ENCODE results near the gene SRD5A3.
A peak's percentile ranks its signal among the peaks of the same experiment; 100 is the strongest.
"Not testable (repeated sequence)": the region's sequence is repeated elsewhere in the genome, so short reads cannot be mapped to it uniquely, and the experiment has no call there.

SRD5A3 gene

DNA sequence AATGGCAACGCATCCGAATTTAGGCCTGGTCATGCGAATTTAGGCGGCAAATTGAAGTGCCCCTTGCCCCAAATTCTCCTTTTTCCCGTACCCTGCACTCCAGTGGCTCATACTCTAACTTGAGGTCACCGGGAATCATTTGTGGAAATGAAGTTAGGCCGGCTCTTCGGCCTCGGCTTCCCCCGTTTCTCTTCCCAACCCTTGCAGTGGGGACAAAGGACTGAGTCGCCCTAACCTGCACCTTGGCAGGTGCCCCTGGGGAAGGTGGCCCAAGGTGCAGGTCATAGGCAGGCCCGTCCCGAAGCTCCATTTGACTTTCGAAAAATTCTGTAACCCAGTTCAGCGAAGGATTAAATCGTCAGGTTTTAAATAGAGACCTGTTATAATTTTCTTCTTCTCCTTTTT lies 811 bp downstream of the SRD5A3 start:
- DNase-seq (ENCODE audit: low spot score) = no peak

DNA sequence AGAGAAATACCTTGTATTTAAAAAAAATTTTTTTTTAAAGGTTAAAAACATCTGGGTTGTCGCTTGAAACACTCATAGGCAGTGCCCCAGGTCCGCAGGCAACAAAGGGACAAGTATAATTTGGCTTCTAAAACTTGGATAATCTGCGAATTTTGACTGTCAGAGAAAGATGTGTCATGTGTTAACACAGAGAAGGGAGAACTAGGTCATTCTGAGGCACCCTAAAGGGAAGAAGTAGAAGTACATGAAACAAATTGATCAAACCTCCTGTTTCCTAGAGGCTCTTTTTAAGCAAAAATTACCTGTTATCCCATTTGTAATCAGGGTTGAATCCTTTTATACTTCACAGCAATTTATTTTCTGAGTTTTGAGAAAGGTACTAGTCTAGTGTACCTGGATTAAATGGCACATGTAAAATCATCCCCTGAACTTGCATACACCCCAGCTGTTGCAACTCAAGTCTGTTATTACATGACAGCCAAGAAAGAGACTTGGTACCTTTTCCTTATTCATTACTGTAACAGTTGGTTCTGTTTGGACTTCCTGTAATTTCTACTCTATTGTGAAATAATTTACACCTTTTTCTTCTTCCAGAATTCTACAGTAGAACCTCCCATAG lies 1.7 kb downstream of the SRD5A3 start:
- DNase-seq (ENCODE audit: low spot score) = peak; percentile 36

DNA sequence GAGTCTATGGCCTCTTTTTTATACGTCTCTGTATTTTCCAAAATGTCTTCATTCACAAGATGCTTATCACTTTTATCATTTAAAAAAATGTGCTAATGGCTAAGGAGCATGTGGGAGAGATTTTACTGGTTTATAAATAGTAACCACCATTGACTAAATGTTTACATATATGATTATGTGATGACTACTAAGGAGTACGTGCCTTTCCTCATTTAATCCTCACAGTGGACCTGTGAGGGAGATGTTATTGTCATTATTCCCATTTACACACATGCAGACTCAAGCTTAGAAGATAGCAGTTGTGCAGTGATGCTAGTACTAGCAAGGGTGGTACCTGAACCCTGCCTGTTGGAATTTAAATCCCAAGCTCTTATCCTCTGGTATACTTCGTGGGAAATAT lies 2.4 kb downstream of the SRD5A3 start:
- no peak for DNase-seq (ENCODE audit: low spot score)

DNA sequence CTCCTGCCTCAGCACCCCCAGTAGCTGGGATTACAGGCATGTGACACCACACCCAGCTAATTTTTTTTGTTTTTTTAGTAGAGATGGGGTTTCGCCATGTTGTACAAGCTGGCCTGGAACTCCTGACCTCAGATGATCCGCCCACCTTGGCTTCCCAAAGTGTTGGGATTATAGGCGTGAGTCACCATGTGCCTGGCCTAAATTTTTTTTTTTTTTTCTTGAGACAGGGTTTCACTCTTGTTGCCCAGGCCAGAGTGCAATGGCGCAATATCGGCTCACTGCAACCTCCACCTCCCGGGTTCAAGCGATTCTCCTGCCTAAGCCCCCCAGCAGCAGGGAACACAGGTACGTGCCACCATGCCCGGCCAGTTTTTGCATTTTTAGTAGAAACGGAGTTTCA lies 4.8 kb downstream of the SRD5A3 start:
- not testable (repeated sequence) for DNase-seq (ENCODE audit: low spot score)

DNA sequence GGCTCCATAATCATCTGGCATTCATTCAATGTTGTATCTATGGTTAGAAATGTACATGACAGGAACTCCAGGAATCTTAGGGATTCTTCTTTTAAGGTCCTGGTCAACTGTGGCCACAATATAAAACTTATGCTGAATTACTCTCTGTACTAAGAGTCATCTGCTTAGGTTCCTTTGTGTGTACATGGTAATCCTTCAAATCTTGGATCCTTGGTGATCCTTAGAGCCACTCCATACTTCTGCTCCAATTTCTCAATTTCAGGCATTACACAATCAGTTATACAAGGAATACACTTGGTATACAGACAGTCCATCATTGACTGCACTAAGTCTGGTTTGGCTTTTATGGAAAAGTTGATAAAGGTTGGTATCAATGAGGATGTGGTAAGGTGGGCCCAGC lies 5.8 kb downstream of the SRD5A3 start:
- DNase-seq (ENCODE audit: low spot score) = no peak

DNA sequence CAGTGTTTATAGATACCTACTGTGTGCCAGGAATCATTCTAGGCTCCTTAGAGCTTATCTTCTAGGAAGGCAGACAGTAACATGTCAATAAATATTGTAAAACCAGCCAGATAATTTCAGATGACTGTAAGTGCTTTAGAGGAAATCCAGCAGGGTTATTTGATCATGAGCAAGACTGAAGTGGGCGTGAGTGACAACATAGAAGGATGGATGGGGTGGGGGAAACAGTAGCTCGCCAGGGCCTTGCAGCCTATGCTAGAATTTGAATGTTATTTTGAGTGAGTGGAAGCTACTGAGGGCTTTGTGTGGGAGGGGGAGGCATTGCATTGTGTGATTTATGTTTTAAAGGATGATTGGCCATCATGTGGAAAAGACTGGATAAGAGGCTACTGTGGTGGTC lies 6.7 kb downstream of the SRD5A3 start:
- DNase-seq (ENCODE audit: low spot score) = no peak

DNA sequence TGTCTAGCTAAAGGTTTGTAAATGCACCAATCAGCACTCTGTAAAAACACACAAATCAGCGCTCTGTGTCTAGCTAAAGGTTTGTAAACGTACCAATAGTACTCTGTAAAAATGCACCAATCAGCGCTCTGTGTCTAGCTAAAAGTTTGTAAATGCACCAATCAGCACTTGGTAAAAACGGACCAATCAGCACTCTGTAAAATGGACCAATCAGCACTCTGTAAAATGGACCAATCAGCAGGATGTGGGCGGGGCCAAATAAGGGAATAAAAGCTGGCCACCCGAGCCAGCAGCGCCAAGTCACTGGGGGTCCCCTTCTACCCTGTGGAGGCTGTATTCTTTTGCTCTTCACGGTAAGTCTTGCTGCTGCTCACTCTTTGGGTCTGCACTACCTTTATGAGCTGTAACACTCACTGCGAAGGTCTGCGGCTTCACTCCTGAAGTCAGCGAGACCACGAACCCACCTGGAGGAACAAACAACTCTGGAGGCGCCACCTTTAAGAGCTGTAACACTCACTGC lies 7.2 kb downstream of the SRD5A3 start:
- not testable (repeated sequence) for DNase-seq (ENCODE audit: low spot score)

DNA sequence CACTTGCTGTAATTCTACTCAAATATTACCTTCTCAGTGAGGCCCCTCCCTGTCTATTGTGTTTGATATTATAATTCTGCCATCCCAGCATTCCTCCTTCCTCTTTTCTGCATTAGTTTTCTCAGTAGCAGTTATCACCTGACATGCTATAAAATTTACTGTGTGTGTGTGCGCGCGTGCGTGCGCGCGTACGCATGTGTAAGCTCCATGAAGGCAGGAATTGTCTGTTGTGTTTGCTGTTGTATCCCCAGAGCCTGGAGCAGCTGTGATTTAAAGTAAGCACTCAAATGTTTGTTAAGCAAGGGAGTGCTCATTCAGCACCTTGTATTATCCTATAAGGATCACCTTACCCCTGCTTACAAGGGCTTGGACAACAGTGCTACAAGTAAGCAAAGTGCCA lies 8.6 kb downstream of the SRD5A3 start:
- DNase-seq (ENCODE audit: low spot score) = no peak

DNA sequence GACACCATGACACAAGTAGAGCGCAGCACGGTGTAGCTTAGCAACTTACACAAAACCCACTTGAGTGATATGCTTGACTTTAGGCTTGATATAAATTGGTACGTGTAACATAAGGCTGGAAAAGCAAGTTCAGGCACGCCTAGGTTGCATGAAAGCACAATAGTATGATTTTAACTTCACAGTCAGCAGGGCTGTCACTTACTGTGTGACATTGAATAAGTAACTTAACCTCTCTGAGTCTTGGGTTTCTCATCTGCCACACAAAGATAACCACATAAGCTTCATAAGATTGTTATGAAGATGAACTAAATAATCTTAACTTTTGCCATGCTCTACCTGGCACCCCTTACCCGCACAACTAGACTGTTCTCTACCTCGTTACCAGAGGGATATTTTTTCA lies 9.5 kb downstream of the SRD5A3 start:
- DNase-seq (ENCODE audit: low spot score) = no peak

DNA sequence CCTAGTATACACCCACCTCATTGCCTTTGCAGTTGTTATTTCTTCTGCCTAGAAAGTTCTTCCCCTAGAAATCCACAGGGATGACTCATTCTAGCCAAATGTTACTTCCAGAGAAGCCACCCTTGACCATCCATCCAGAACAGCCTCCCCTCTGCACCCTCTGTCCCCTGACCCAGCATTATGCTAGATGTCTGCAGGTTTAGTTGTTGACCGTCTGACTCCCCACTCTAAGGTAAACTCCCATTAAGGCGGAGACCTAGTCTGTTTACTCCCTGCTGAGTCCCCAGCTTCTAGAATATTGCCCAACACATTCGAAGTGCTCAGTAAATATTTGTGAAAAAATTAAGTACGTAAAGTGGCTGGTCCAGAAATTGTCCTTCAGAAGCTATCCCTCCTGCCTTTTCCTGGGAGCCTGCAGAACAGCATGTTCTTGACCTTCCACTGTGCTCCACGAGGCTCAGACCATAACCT lies 11.0 kb downstream of the SRD5A3 start:
- no peak for DNase-seq (ENCODE audit: low spot score)

DNA sequence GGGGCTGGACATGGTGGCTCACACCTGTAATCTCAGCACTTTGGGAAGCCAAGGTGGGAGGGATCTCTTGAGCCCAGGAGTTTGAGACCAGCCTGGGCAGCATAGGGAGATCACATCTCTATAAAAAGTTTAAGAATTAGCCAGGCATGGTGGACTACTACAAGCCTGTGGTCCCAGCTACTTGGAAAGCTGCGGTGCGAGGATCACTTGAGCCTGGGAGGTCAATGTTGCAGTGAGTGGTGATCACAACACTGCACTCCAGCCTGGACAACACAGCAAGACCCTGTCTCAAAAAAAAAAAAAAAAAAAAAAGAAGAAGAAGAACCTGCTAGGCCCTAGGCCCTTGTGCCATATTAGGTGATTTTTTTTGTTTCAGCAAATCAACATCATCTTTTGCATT lies 12.2 kb downstream of the SRD5A3 start:
- DNase-seq (ENCODE audit: low spot score) = no peak

DNA sequence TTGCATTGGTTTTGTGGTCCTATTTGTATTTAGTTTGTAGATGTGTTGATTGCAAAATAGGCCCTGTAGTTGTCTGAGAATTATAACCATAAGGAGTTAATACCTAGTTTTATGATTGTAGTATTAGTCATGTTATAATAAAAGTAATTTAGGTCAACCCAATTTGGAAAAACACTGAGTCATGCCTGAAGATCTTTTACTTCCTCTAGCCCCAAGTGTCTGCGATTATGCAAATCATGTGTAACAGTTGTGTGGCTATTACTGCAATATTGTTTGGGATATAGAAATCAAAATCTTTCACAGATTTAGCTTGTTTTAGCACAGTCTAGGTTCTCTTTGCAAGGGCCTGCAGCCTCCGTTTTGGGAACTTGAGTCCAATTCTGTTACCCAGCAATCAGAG lies 12.6 kb downstream of the SRD5A3 start:
- DNase-seq (ENCODE audit: low spot score) = peak; percentile 56

DNA sequence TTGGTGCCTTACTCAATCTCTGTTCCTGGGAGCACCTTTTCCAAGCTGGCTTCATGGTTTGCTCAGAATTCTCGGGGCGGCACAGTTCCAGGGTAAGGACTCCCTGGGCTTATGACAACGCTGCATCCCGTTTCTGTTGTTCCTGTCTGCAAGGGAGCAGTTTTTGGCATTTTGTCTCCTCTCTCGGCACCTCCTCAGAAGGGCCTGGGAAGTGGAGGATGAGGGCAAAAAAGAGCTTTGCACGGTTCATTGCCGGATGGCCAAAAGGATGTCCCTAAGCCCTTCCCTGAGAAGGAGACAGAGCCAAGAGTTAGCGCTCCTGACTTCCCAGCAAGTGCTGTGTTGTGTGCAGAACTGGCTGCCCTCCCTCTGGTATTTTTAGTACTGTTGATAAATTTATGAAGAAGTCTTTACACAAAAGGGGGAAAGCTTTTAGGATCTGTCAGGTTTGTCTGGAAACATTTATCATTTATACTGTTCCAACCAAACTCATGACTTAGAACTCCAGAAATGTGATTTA lies 13.4 kb downstream of the SRD5A3 start:
- no peak for DNase-seq (ENCODE audit: low spot score)

DNA sequence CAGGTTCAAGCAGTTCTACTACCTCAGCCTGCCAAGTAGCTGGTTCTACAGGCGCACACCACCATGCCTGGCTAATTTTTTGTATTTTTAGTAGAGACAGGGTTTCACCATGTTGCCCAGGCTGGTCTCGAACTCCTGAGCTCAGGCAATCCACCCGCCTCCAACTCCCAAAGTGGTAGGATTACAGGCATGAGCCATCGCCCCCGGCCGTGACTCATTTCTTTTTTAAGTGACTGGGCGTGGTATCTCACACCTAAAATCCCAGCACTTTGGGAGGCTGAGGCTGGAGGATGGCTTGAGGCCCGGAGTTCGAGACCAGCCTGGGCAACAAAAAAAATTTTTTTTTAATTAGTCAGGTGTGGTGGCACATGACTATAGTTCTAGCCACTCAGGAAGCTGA lies 16.9 kb downstream of the SRD5A3 start:
- DNase-seq (ENCODE audit: low spot score) = not testable (repeated sequence)

DNA sequence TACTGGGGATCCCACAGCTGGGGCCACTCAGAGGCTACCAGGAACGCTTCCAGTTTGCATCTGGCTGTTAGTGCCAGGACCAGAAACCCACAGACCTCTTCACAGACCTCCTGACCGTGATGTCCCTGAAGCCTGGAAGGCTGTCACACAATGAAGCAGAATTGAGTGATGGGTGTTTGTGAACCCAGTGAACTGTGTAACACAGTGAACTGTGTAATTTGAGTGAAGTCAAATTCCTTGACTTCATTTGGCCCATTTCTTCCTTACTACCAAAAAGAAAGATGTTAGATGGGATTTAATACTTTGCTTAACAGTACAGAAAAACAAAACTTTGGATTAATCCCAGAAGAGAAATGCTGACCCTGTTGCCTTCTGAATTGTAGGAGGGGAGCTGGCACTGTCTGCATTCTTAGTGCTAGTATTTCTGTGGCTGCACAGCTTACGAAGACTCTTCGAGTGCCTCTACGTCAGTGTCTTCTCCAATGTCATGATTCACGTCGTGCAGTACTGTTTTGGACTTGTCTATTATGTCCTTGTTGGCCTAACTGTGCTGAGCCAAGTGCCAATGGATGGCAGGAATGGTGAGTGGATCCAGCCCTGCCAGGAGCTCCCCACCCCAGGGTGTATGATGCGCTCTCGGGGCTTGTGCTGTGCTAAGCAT lies 17.8 kb downstream of the SRD5A3 start:
- no peak for DNase-seq (ENCODE audit: low spot score)

DNA sequence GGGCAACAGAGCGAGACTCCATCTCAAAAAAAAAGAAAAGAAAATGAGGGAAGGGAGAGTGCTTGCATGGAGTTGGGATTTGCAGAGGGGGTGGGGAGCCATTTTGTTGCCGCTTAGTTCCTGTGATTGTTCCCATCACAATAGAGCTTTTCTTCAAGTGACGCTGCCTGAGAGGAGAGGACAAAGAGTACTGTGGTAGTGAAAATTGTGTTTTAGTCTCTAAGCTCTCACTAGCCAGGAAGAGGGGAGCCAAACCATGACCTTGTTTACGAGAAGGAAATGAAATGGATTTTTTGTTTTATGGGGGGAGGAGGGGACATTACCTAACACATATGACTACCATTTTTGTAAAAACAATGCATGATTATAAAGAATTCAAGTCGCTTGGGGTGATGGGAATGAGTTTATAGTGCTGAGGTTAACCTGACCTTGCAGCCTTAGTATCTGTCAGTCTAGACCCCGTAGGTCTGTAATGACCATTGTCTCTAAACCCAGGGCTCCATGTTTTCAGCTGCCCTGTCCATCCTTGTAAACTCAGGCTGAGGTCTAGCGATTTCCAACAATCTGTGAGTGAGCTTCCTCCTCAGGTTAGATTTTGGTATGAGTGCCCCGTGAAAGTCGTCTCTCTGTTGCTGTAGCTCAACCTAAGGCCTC lies 18.8 kb downstream of the SRD5A3 start:
- no peak for DNase-seq (ENCODE audit: low spot score)

DNA sequence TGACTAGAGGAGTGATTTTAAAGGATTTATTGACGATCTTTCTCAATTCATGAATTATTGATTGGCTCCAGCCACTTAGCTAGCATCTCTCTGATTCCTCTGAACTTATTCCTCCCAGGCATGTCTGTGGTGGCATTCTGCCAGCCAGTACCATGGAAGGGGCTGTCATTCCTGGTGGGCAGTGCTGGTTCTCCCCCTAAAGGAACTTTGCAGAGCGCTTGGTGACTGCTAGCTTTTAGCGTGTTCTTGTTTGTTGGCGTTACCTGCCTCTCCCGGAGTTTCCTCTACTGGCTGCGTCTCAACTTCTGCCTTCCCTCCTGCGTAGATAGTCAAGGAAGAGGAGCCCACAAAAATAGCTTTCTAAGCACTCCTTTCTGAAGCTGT lies 19.3 kb downstream of the SRD5A3 start:
- DNase-seq (ENCODE audit: low spot score) = no peak

DNA sequence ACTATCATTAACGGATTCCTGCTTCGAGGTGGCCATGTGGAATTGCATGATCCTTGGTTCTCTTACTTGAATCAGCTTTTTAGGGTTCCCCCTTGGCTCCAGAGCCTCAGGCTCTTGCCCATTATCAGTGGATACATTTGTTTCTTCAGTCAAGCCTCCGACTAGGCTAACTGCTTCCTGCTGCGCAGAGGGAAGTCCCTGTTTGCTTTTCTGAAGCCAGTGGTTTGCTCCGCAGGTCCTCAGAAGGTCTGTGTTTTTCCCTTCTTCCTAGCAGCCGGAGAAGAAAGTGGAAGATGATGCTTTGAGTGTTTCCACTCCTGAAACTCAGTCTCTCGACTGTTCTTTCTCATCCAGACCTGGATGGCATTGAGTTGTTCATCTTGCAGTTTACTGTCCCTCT lies 20.6 kb downstream of the SRD5A3 start:
- no peak for DNase-seq (ENCODE audit: low spot score)

DNA sequence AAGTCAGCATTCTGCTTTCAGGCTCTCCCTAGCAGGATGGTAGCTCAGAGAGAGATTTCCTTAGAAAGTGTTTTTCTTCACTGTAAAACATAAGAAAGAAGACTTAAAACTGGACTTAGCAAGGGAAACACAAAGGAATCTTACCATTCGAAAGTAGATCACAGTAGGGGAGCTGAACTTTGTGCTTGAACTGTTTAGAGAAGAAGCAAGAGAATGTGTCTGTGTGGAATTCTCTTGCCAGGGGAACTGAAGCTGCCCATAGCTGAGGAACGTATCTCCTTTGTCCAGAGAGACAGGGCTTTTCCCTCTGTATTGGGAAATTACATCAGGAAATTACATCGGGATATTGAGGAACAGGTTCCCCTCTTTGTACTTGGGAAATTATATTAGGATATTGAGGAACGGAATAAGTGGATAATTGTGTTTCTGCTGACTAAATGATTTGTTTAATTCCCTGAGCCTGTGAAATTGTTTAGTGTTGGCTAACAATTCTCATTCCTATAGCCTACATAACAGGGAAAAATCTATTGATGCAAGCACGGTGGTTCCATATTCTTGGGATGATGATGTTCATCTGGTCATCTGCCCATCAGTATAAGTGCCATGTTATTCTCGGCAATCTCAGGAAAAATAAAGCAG lies 21.2 kb downstream of the SRD5A3 start:
- no peak for DNase-seq (ENCODE audit: low spot score)

DNA sequence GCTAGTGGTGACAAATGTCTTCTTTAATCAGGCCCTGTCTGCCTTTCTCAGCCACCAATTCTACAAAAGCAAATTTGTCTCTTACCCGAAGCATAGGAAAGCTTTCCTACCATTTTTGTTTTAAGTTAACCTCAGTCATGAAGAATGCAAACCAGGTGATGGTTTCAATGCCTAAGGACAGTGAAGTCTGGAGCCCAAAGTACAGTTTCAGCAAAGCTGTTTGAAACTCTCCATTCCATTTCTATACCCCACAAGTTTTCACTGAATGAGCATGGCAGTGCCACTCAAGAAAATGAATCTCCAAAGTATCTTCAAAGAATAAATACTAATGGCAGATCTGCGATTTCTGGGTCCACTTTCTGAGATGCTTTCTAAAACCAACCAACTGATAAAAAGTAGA lies 23.9 kb downstream of the SRD5A3 start:
- no peak for DNase-seq (ENCODE audit: low spot score)

DNA sequence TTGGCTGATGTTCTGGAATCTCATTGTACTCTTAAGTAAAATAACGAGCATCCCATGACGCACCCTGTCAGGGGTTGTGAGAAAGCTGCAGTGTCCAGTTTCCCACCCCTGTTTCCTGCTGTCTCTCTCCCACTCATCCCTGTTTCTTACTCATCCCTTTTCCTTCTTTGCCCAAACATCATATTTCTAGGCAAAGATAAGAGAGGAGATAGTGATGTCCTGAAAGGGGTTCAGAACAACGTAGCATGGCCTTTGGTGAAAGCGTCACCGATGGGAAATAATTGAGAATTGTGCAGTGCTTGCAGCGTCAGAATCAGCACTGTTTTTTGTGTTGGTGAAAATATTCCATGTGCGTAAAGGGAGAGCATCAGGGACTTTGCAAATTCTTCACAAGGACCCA lies 26.2 kb downstream of the SRD5A3 start:
- DNase-seq (ENCODE audit: low spot score) = no peak

DNA sequence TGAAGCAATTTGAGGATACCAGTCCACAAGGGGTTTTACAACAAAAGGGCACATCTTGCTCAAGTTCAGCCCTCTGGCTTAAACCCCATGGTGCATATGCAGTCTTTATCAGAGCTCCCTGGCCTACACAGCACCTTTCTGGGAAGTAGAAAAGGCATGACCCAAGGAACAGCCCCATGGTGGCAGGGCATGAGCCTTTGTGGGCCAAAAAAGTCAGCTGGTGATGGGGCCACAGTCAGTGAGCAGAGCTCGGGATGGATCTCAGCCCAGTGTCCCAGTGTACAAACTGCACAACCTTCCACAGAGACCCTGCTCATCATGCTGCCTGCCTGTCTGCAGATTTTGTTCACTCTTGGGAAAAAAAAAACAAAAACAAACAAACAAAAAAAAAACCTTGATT lies 27.4 kb downstream of the SRD5A3 start:
- no peak for DNase-seq (ENCODE audit: low spot score)

DNA sequence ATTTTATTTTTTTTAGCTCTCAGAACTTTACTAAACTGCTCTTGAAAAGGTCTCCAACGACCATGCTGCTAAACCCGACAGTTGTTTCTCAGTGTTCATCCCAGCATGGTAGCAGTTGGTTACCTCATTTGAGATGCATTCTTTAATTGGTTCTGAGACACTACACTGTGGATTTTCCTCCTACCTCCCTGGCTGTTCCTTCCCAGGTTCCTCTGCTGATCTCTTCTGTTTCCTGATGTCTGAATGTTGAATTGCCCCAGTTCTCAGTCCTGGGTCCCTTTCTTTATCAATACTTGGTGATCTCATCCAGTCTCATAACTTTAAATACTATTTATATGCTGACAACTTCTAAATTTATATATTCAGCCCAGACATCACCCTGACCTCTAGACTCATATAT lies 30.7 kb downstream of the SRD5A3 start:
- DNase-seq (ENCODE audit: low spot score) = no peak
